Activated CD4-positive, CD25-positive, alpha-beta regulatory T cell treated with anti-CD3 and anti-CD28 coated beads, Interleukin-2, amount 50 U/mL, for 24 hours (primary cell): ENCODE measurements around the gene OPCML.

Experiments
- ATAC-seq, 2 donors: fragments of 150-1000 bp; cut with Tn5 transposase; one replicate each; pipeline ENCODE4 v1.10.0; 2021; ENCODE audit warnings: mild to moderate bottlenecking in 1 of 2, moderate library complexity in 1 of 2

OPCML gene

DNA sequence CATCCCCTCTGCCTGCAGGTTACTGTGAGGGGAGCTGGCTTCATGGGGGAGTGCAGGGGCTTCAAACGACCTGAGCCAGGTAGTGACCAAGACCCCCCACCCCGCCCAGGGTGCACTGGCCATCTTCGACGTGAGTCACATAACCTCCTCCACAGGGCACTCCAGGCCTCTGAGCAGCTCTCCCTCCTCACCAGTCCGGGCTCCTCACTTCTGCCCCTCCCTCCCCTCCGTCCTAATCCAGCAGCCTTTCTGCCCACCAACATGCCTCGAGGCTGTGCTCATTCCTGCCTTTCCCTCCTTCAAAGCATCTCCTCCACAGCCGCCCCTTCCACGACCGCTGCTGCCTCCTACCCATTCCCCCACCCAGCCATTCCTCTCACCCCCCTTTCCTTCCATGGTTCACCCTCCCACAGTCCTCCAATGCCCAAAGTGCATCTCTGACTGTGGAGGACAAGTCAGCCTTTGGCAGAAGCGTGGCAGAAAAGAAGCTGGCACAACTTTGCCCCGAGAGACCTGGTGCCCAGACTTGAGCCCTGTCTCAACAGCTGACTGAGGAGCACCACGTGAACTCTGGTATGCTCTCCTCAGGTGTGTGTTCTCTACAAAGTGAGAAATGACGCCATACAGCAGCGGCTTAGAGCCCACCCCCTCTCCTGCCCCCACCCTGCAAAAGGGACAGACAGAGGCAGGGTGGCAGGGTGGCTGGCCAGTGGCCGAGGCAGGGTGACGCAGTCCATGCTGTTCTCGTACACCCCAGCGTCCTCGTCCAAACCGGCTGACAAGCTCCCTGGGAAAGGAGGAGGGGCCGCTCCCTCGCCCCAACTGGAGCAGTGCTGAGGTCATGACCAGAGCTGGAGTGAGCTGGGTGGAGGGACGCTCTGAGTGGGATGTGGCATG, 30.4 kb downstream of the OPCML start:
- no peak for ATAC-seq

- ATAC-seq: no peak
Measured at GRCh38 chr11:133500936-133501335, 31.4 kb downstream of the OPCML start.

DNA sequence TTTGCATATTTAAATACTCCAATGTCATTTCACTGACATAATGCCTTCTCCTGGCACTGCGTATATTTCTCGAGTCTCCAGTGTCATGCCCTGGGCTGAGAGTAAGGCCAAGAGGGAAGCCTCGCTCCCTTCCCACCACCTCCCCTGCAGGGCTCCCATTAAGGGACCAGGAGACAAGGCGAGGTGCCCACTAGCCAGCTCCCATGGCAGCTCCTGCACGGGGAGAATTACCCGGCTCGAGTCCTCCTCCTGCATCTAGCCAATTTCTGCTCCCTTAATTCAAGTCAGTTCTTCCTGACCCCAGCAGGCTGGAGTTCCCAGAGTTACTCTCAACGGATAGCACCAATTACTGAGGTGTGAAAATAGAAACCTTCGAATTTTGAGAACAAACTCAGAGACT, 31.9 kb downstream of the OPCML start:
- no peak for ATAC-seq

DNA sequence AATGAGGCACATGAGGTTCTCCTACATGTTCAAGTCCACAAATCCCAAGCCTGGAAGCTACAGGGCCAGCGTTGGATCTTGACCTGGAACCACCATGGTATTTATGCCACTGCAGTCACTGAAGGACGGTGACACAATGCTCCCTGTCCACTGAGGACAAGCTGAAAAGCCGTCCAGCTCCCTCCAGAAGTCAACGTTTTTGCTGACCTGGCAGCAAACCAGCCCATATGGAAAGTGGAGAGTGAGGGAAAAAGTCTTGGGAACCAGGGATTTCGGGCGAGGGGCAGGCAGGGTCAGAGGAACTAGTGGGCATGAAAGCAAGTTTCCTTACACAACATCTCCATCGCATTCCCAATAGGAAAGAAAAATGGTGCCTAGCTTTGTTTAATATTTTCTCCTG, 33.3 kb downstream of the OPCML start:
- no peak for ATAC-seq

DNA sequence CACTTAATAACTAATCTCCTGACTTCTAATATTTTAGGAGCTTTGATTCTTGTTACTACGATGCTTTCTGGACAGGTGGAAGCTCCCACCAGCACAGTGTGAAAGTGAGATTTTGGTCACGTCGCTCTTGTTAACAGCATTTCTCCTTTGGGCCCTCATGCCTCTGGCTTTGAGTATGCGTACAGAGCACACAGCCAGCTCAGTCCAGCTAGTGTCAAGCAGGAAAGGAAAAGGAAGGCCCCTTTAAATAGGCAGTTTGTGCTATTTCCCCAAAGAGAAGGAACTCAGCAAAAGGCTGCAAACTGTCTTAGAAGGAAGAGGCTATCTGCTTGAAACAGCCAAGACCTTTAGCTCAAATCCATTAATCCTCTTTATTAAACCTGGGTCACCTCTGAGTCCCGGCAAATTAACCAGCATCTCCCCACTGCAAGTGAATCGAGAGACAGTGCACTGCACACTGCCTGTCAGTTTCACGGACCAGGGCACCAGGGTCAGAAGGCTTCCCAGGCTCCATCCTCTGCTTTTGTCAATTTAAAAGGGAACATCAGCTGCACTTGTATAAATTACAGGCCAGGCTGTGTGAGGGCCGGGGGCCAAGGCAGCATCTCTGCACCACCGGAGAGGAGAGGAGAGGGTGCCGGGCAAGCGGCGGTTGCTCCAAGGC, 34.7 kb downstream of the OPCML start:
- no peak for ATAC-seq

DNA sequence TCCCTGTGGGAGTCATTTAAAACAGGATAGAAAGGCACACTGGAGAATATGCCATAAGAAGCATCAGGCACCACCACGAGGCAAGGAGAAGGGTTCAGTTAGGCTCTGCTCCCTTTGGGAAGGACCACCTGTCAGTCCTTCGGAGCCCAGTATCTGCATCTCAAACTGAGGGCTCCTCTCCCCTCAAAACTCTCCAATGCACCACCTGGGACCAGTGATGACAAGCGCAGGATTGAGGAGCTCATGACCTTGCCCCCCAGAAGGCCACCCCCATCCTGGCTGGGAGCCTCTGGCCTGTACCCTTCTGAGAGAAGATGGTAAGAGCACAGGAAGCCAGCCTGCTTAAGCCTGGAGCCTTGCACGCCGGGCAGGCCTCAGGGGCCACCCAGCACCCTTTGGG, 39.4 kb downstream of the OPCML start:
- ATAC-seq: no peak

DNA sequence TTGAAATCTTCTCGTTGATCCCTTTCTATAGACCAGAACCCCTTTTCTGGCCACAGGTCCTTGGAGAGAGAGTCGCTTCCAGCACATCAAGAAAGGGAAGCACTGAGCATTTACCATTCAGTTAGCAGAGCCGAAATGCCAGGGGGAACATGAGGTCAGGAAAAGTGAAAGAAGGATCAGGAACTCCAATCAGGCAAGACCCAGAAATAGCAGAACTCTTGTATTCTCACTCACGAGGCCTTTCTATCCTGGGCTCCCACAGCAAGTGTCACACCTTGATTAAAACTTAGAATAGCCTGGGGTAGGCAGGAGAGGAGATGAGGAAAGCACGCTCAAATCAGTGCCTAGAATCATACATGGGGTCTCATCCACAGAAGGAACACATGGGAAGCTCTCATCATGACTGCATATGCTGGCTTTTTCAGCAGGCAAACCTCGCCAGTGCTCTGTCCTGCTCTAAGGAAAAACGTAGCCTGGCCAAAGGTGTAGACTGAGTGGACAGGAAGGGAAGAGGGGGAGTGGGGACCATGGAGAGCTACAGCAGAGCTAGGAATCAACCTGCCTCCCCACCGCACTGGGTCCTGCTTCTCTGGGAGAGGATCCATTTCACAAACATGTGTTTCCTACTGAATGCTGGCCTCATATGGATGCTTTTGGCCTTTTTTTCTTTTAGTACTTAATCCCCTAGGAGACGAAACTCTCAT, 40.5 kb downstream of the OPCML start:
- ATAC-seq: no peak

GRCh38 chr11:133480722-133481121, 51.6 kb downstream of the OPCML start:
- ATAC-seq: no peak

- ATAC-seq: no peak
Measured at GRCh38 chr11:133479209-133479608, 53.1 kb downstream of the OPCML start.

- ATAC-seq: no peak
Measured at GRCh38 chr11:133477251-133477625, 55.1 kb downstream of the OPCML start.

GRCh38 chr11:133476570-133477250, 55.6 kb downstream of the OPCML start:
- ATAC-seq: no peak

GRCh38 chr11:133474461-133474860, 57.8 kb downstream of the OPCML start:
- ATAC-seq: no peak

DNA sequence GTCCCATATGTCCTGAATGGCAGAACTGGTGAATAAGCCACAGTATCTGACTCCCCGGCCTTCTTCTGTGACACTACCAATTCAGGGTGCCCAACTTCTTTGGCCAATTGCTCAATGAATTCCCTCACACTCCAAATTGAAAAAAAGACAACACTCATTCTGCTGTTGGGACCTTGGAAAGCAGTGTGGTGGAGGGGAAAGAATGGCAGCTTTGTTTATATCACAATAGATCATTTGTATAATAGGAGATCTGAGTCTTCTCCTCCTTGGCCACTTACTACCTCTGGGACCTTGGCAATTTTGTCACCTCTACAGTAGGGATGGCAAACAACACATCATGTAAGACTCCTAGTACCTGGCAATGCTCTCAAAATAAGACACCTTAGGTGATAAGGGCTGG, 64.6 kb downstream of the OPCML start:
- ATAC-seq: no peak

- ATAC-seq: no peak
Measured at GRCh38 chr11:133443206-133443747, 89.0 kb downstream of the OPCML start.

DNA sequence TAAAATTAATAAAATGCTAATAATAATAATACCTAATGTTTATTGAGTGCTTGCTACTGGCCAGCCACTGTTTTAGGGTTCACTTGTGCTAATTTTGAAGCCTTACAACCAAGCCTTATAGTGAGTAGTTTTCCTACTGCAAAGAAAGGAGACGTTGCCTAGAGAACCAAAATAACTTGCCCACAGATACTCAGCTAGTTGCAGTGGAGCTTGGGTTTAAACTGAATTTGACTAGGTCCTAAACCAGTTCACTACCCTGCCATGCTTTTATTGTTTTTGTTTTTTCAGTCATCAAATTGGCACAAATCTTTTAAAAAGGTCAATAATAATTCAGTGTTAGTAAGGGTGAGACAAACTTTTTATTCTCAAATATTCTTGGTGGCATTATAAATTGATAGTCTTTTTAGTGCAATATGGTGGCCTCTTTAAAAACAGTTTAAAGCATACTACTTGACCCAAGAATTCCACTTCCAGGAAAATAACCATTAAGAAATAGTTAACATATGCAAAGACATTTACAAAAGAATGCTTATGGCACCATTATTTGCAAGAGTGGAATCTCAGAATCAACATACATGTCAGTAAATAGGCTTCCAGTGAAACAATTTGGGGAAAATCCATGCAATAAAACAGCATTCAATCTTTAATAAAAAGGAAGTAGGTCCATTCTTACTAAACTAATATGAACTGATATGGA, 90.2 kb downstream of the OPCML start:
- no peak for ATAC-seq

GRCh38 chr11:133425992-133426391, 106.3 kb downstream of the OPCML start:
- ATAC-seq: no peak

- no peak for ATAC-seq
Measured at GRCh38 chr11:133425245-133425644, 107.1 kb downstream of the OPCML start.

- no peak for ATAC-seq
Measured at GRCh38 chr11:133418218-133418617, 114.1 kb downstream of the OPCML start.

GRCh38 chr11:133414506-133414905, 117.8 kb downstream of the OPCML start:
- ATAC-seq: no peak

DNA sequence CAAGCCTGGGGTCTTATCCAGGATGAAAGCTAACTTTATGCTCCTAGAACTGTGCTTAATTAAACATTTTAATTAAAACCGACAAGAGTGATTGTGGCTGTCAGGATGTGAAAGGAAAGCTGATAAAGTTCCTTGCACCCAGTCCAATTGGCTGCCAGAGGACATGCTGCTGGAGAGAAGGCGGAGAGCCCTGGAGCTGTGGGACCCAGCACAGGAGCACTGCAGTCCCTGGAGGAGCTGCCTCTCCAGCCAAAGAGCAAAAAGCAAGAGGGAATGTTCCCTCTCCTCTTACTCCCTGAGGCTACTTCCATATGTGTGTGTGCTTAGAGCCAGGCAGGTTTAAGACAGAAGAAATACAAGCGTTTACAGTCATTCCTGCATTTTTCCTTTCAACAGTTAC, 118.6 kb downstream of the OPCML start:
- ATAC-seq: no peak

- no peak for ATAC-seq
Measured at GRCh38 chr11:133409799-133410198, 122.5 kb downstream of the OPCML start.

DNA sequence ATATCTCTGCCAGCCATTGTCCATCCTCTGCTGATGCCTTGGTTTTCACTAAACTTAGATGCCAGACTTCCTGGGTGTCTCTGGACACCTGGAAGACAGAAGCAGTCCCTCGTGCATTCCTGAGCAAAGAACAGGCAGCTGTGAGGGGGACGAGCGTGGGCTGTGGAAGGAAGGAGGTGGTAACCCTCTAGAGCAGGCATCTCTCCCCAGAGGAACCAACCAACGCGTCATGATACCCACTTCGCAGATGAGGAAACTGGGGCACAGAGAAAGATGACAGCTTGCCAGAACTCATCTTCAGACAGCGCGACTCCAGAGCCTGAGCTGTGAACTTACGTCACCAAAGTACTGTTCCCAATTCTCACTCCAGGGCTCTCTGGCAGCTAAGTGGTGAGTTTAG, 123.4 kb downstream of the OPCML start:
- no peak for ATAC-seq
